GM12891 (cell line): ENCODE results near the gene GPR162.

Experiments
- POLR2A ChIP-seq: IDR thresholded peaks from 2 replicates; pipeline ENCODE4 v1.6.1; 2011; ENCODE audit warnings: low read depth, low read length, control low read depth
- POLR2AphosphoS5 ChIP-seq: IDR thresholded peaks from 2 replicates; pipeline ENCODE4 v1.6.1; 2011; ENCODE audit warnings: low read depth, low read length, control low read depth
- POU2F2 ChIP-seq: IDR thresholded peaks from 2 replicates; pipeline ENCODE4 v1.6.1; 2011; ENCODE audit warnings: low read depth, mild to moderate bottlenecking, control low read depth, low read length, moderate library complexity
- SPI1 ChIP-seq: IDR thresholded peaks from 2 replicates; pipeline ENCODE4 v1.6.1; 2011; ENCODE audit warnings: low read depth, low read length, control low read depth
- TAF1 ChIP-seq: IDR thresholded peaks from 2 replicates; pipeline ENCODE4 v1.6.1; 2011; ENCODE audit warnings: low read depth, low read length, control low read depth

- no peak for TF ChIP-seq TAF1
- TF ChIP-seq SPI1, result no peak
- no peak for TF ChIP-seq POLR2AphosphoS5
- no peak for TF ChIP-seq POLR2A
- TF ChIP-seq POU2F2, result no peak
Measured at GRCh38 chr12:6824085-6824775, 2.6 kb downstream of the GPR162 start.
